GM15510 (cell line): ENCODE results near the gene HEMK1.

Experiments used
- POLR2A ChIP-seq: IDR thresholded peaks from 3 replicates; pipeline ENCODE4 v1.6.1; 2011; ENCODE audit warnings: borderline replicate concordance; ENCODE audit not compliant: insufficient read length; ENCODE audit errors: extremely low read depth

The HEMK1 gene

GRCh38 chr3:50622881-50623280 lies 53.6 kb downstream of the HEMK1 start:
- no peak for TF ChIP-seq POLR2A

GRCh38 chr3:50623840-50624474 lies 54.6 kb downstream of the HEMK1 start:
- TF ChIP-seq POLR2A = no peak

GRCh38 chr3:50624634-50625033 lies 55.3 kb downstream of the HEMK1 start:
- no peak for TF ChIP-seq POLR2A

GRCh38 chr3:50625231-50626182 lies 56.2 kb downstream of the HEMK1 start:
- TF ChIP-seq POLR2A = no peak

- no peak for TF ChIP-seq POLR2A
Observed at GRCh38 chr3:50626401-50626800, 57.1 kb downstream of the HEMK1 start.

- no peak for TF ChIP-seq POLR2A
Observed at GRCh38 chr3:50627407-50628051, 58.2 kb downstream of the HEMK1 start.

GRCh38 chr3:50628601-50629000 lies 59.3 kb downstream of the HEMK1 start:
- no peak for TF ChIP-seq POLR2A

- TF ChIP-seq POLR2A = no peak
Observed at GRCh38 chr3:50630394-50630793, 61.1 kb downstream of the HEMK1 start.

GRCh38 chr3:50630877-50631276 lies 61.6 kb downstream of the HEMK1 start:
- TF ChIP-seq POLR2A = no peak

- TF ChIP-seq POLR2A = no peak
Observed at GRCh38 chr3:50632450-50632849, 63.1 kb downstream of the HEMK1 start.

GRCh38 chr3:50633230-50633790 lies 64.0 kb downstream of the HEMK1 start:
- no peak for TF ChIP-seq POLR2A

- TF ChIP-seq POLR2A = no peak
Observed at GRCh38 chr3:50635066-50635465, 65.7 kb downstream of the HEMK1 start.

- TF ChIP-seq POLR2A = no peak
Observed at GRCh38 chr3:50637011-50637410, 67.7 kb downstream of the HEMK1 start.

- TF ChIP-seq POLR2A = no peak
Observed at GRCh38 chr3:50637945-50638344, 68.6 kb downstream of the HEMK1 start.

- TF ChIP-seq POLR2A = no peak
Observed at GRCh38 chr3:50639055-50639494, 69.8 kb downstream of the HEMK1 start.
